WTC11 (cell line): ENCODE data around the gene WEE1.

Source experiments
- E2F4 ChIP-seq: sonication (generic); formaldehyde crosslinking; IDR thresholded peaks from 2 replicates; pipeline ENCODE4 v1.8.1; 2022; ENCODE audit warnings: low read depth, mild to moderate bottlenecking, moderate library complexity, missing genetic modification reagents, borderline replicate concordance
- JUN ChIP-seq: sonication (generic); formaldehyde crosslinking; IDR thresholded peaks from 2 replicates; pipeline ENCODE4 v1.8.0; 2023; ENCODE audit warnings: mild to moderate bottlenecking, missing genetic modification reagents
- MAX ChIP-seq: sonication (generic); formaldehyde crosslinking; IDR thresholded peaks from 2 replicates; pipeline ENCODE4 v1.8.0; 2022; ENCODE audit warnings: mild to moderate bottlenecking, missing genetic modification reagents
- TF ChIP-seq, protein P1 (sequence below): sonication (generic); formaldehyde crosslinking; IDR thresholded peaks from 2 replicates; pipeline ENCODE4 v1.8.1; 2023; ENCODE audit warnings: mild to moderate bottlenecking, missing genetic modification reagents, moderate library complexity

- TF ChIP-seq, protein P1, sequence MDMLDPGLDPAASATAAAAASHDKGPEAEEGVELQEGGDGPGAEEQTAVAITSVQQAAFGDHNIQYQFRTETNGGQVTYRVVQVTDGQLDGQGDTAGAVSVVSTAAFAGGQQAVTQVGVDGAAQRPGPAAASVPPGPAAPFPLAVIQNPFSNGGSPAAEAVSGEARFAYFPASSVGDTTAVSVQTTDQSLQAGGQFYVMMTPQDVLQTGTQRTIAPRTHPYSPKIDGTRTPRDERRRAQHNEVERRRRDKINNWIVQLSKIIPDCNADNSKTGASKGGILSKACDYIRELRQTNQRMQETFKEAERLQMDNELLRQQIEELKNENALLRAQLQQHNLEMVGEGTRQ: no peak
- TF ChIP-seq E2F4 (CRISPR knock-in tag) (no peak), JUN (CRISPR knock-in tag) (no peak), MAX (CRISPR knock-in tag) (no peak)
Measured at GRCh38 chr11:9624448-9624847, 51.0 kb downstream of the WEE1 start.
